ENCODE measurements around the gene C2orf92.

DNA sequence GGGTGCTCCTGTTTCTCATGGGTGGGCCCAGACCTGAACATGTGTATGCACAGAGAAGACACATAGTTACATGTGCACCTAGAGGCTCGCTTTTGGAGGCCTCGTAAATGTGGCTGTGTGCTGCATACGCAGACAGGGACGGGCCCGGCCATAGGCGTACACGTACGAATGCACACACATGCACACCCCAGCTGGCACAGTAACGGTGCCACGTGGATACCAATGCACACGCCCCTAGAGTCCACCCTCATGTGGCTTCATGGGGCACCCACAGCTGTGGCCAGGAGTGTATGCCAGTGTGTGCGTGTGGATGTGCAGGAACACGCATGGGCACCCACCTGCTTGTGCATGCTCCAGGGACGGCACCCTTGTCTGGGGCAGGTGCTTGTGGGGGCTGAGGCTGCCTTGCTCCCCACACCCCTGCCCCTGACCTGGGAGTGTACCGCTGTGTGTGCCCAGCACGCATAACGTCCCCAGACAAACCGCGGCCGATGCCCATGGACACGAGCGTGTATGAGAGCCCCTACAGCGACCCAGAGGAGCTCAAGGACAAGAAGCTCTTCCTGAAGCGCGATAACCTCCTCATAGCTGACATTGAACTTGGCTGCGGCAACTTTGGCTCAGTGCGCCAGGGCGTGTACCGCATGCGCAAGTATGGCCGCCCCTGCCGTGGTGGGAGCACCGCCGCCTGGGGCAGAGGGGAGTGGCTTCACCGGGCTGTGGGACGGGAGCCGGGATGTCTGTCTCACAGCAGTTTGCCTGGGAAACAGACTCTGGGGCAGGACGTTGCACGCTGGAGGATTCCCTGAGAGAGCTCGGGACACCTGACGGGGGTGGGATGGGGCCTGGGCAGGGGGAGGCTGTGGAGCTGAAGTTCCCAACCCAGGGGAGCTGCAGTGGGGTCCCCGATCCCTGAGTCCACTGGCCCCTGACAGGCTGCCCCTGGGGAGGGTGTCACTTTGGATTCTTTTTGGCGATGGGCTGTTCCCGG is 64.8 kb downstream of the C2orf92 start:
- TF ChIP-seq ESRRG (CRISPR knock-in tag; IDR thresholded peaks at IDR 0.05) (no peak), PATZ1 (CRISPR knock-in tag; IDR thresholded peaks at IDR 0.05; ENCODE audit: borderline replicate concordance) (no peak)
